IPS-15b (cell line): ENCODE measurements around the gene C1RL.

Experiments used
- H3K27me3 ChIP-seq: one replicate; pipeline ENCODE4 v1.6.1; 2013; ENCODE audit warnings: low read length; ENCODE audit not compliant: control insufficient read depth, insufficient read depth
- H3K36me3 ChIP-seq: one replicate; pipeline ENCODE4 v1.6.1; 2013; ENCODE audit warnings: low read length; ENCODE audit not compliant: control insufficient read depth, insufficient read depth
- H3K4me1 ChIP-seq: one replicate; pipeline ENCODE4 v1.6.1; 2013; ENCODE audit warnings: mild to moderate bottlenecking, low read length; ENCODE audit not compliant: control insufficient read depth, insufficient read depth
- H3K4me3 ChIP-seq: one replicate; pipeline ENCODE4 v1.5.1; 2013; ENCODE audit warnings: low read depth, low read length
- H3K9ac ChIP-seq: one replicate; pipeline ENCODE4 v1.6.1; 2013; ENCODE audit warnings: low read depth, mild to moderate bottlenecking, low read length
- H3K9me3 ChIP-seq: one replicate; pipeline ENCODE4 v1.6.1; 2013; ENCODE audit warnings: mild to moderate bottlenecking, low read length; ENCODE audit not compliant: control insufficient read depth, insufficient read depth

C1RL gene

DNA sequence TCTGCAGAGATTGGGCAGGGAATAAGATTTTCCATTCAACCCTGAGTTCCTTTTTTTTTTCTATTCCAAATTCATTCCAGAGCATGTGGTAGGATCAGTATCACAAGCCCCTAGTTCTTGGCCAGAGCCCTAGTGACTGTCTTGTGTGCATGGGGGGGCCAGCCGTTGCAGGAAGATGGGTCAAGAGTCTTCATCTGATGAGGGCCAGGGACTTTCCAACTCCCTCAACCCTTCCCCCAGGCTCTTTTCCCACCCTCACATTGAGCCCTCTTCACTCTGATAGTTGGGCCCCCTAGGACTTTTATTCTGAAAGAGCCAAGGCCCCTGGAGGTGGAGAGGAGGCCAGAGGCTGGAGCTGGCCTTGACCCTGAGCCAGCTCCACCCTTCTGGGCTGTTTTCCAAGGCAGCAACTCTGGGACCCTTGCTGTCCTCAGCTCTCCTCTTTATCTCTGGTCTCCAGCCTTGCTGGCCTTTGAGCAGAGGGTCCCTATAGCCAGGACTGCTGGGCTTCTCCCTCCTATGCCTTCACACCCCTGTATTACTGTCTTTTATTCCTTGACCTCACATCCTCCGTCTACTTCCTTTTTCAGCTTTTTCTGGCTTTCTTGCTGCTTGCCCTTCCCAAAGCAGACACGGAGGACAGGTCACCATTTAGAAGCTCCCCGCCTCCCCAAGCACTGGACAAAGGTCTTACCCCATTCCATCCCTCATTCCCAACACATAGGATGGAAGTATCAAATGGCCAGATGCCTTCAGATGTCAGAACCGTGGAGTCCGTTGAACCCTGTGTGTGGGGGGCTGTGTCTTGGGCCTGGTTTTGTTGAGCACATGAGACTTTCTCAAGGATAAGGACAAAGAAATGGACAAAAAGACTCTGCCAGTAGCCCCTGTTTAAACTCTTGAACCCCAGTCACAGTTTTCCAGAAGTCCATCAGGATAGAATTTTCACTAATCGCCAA lies 14.1 kb upstream of the C1RL start:
- H3K9me3 ChIP-seq, result no peaks in the 10 kb centered on the region
- peaks cover 3% of the 10 kb centered on the region for H3K36me3 ChIP-seq
- H3K9ac ChIP-seq, result no peak overlapping the region
- no peaks in the 10 kb centered on the region for H3K4me1 ChIP-seq
- no peaks in the 10 kb centered on the region for H3K27me3 ChIP-seq
- no peak overlapping the region for H3K4me3 ChIP-seq

DNA sequence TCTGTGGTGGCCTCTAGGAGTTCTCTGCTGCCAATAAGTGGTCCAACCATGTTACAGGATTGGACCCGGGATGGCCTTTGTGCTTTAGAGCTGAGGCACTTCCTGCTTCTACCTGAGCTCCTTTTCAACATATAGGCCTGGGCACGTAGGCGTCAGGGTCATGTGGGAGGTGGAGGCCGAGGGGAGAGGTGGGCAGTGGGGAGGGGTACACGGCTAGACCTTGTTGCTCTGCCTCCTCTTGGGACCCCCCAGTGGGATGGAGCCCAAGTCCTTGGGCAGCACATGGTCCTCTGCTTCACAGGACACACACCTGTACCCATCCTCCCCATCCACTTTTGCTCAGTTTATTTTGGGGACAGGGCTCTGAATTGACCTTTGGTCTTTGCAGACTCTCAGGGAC lies 12.3 kb upstream of the C1RL start:
- H3K9ac ChIP-seq, result no peak overlapping the region
- H3K27me3 ChIP-seq, result no peaks in the 10 kb centered on the region
- H3K4me1 ChIP-seq, result no peaks in the 10 kb centered on the region
- H3K4me3 ChIP-seq, result no peak overlapping the region
- H3K9me3 ChIP-seq, result no peaks in the 10 kb centered on the region
- peaks cover 3% of the 10 kb centered on the region for H3K36me3 ChIP-seq

DNA sequence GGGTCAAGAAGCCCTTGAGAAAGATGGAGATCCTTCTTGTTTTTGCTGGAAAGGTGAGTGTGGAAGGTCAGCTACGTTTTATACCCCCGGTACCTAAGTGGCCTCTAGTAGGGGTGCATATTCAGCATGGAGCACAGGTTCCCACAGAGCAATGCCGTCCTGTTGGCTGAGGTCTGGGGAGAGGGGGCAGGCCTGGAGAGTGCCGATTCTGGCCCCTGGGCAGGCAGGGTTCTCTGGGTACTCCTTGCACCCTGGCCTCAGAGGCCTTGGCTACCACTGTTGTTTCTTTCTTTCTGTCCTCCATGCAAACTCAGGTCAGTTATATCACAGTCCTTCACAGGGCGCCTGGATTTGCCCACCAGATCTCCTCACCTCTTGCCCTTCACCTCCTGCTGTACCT lies 11.2 kb upstream of the C1RL start:
- Histone ChIP-seq H3K4me1 (no peaks in the 10 kb centered on the region), H3K27me3 (no peaks in the 10 kb centered on the region), H3K9ac (no peak overlapping the region), H3K4me3 (no peak overlapping the region), H3K36me3 (peaks cover 3% of the 10 kb centered on the region), H3K9me3 (no peaks in the 10 kb centered on the region)

DNA sequence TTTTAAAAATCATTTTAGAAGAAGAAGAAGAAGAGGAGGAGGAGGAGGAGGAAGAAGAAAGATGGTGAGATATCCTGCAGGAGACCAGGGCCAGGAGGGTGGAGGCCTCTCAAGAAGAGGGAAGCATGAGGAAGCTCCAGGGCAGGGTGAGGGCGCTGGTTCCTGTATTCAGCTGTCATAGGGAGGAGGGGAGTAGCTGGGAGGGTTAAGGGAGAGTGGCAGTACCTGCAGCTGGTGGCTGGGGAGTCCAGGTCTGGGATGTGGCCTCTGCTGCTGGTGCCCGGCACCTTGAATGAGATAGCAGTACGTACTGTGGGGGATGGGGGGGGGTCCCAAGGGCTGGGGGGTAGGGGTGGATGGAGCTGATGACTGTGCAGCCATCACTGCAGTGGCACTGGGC lies 9.9 kb upstream of the C1RL start:
- Histone ChIP-seq H3K4me3 (no peak overlapping the region), H3K9me3 (no peaks in the 10 kb centered on the region), H3K27me3 (no peaks in the 10 kb centered on the region), H3K4me1 (no peaks in the 10 kb centered on the region), H3K36me3 (no peaks in the 10 kb centered on the region), H3K9ac (no peak overlapping the region)

DNA sequence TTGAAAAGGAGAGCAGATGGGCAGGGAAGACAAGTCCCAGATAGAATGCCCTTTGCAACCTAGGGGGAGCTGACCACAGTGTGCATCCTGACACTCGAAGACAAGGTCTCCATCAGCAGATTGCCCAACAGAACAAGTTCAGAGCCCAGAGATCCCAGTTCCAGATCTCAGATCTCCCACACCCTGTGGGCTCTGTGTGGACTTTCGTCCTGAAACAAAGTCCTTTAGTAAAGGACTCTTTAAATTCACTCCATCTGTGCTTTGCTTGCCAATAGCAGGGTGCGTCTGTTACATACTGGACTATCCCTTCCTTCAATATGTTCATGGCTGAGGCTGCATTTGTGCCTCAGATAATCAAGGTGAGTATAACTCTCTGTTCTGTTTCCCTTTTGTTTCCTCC lies 8.7 kb upstream of the C1RL start:
- no peaks in the 10 kb centered on the region for H3K36me3 ChIP-seq
- no peak overlapping the region for H3K9ac ChIP-seq
- H3K4me3 ChIP-seq, result no peak overlapping the region
- no peaks in the 10 kb centered on the region for H3K9me3 ChIP-seq
- no peaks in the 10 kb centered on the region for H3K4me1 ChIP-seq
- no peaks in the 10 kb centered on the region for H3K27me3 ChIP-seq

DNA sequence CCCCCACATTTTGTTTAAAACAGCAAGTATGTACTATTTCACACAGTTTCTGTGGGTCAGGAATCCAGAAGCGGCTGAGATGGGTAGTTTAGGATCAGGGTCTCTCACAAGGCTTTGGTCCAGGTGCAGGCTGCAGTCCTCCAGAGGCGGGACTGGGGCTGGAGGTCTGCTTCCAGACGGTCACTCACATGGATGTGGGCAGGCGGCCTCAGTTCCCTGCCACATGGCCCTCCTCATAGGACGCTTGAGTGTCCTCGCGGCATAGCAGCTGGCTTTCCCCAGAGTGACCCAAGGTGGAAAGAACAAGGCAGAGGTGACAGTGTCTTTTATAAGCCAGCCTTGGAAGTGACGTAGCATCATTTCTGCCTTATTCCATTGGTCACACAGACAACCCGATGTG lies 7.9 kb upstream of the C1RL start:
- Histone ChIP-seq H3K4me3 (no peak overlapping the region), H3K27me3 (no peaks in the 10 kb centered on the region), H3K9ac (no peak overlapping the region), H3K36me3 (no peaks in the 10 kb centered on the region), H3K9me3 (no peaks in the 10 kb centered on the region), H3K4me1 (no peaks in the 10 kb centered on the region)

DNA sequence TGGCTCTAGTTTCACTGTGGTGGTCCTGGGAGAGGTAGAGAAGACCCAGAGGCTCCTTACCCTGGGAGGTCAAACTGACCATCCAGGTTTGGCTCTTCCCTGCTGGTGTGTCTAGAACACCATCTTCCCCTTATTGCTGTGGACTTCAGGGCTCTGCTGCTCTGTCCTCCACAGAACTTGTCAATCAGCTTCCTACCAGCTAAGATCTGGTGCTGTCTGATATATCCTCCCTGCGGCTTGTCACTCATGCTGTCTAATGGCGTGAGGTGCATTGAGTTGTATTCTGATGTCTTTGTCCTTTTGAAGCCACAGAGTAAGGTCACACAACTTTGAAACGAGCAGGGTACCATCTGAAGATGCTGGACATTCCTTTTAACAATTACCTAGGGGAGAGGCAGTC lies 7.2 kb upstream of the C1RL start:
- Histone ChIP-seq H3K27me3 (no peaks in the 10 kb centered on the region), H3K36me3 (no peaks in the 10 kb centered on the region), H3K4me1 (no peaks in the 10 kb centered on the region), H3K9me3 (no peaks in the 10 kb centered on the region), H3K4me3 (no peak overlapping the region), H3K9ac (no peak overlapping the region)

DNA sequence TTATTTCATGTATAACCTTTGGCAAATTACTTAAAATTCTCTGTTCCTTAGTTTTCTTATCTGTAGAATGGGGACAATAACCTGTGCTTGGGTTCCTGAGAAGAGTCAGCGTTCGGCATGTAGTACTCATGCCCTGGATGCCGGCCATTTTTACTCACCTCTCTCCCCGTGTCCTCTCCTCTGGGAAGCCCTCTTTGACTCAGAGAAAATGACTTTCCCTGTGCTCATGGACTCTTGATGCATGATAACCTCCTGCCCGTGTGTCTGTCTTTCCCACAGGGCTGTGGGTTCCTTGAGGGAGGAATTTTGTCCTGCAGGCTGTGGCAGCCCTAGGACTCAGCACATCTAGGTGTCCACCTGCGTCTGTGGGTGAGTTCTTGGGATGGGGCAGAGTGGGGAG lies 5.8 kb upstream of the C1RL start:
- Histone ChIP-seq H3K9me3 (no peaks in the 10 kb centered on the region), H3K27me3 (no peaks in the 10 kb centered on the region), H3K4me1 (no peaks in the 10 kb centered on the region), H3K36me3 (no peaks in the 10 kb centered on the region), H3K4me3 (no peak overlapping the region), H3K9ac (no peak overlapping the region)

DNA sequence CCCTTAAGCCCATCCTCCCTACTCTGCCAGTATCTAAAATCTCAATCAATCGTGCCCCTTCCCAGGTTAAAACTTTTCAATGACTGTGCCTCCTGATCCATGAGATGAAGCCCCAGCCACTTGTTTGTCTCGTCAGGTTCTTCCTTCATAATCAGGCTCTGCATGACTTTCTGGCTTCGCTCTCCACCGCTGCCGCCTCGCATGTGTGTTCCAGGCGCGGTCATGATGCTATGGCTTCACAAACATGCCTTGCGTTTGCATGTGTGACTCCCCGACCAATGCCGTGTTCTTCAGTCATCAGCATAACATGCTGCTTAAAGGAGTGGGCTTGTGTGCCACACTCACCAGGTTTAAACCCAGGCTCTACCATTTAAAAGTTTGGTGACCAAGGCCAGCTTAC lies 5.0 kb upstream of the C1RL start:
- peaks cover 3% of the 10 kb centered on the region for H3K4me1 ChIP-seq
- H3K36me3 ChIP-seq, result no peaks in the 10 kb centered on the region
- H3K4me3 ChIP-seq, result no peak overlapping the region
- H3K9me3 ChIP-seq, result no peaks in the 10 kb centered on the region
- no peaks in the 10 kb centered on the region for H3K27me3 ChIP-seq
- H3K9ac ChIP-seq, result no peak overlapping the region

DNA sequence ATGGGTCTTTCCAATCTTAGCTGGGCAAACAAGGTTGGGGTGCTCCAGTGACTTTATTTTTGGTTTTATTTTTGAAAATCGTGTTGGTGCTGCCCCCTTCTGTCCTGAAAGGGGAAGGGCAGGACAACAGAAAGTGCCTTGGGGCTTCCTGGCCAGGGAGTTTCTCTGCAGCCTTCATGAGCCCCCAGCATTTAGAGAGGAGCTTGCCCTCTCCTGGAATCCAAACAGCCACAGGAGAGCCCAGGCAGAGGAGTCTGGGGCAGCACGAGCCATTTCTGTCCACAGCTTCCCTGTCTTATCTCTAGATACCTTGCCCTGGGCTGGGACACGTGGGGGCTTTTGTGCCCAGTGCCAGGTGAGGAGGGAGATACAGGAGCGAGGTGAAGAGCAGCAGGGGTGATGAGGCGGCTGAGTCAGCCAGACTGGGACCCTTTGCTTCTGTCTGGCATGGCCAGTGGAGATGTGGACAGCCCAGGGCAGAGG lies 4.4 kb upstream of the C1RL start:
- Histone ChIP-seq H3K4me1 (peaks cover 3% of the 10 kb centered on the region), H3K4me3 (no peak overlapping the region), H3K9ac (no peak overlapping the region), H3K9me3 (no peaks in the 10 kb centered on the region), H3K27me3 (no peaks in the 10 kb centered on the region), H3K36me3 (no peaks in the 10 kb centered on the region)

DNA sequence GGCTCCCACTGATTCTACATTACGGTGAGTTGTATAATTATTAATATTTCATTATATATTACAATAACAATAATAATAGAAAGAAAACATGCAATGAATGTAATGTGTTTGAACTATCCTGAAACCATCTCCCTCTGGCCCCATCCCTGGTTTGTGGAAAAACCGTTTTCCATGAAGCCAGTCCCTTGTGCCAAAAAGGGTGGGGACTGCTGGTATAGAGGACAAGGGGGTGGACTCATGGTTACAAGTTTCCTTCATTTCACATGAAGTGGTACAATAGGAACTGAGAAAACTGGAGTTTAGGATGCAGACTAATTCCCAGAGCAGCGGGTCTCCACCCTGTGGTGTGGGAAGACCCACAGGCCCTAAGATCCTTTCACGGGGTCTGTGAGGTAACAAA lies 3.0 kb upstream of the C1RL start:
- H3K4me1 ChIP-seq, result peaks cover 3% of the 10 kb centered on the region
- no peak overlapping the region for H3K4me3 ChIP-seq
- H3K9ac ChIP-seq, result no peak overlapping the region
- no peaks in the 10 kb centered on the region for H3K27me3 ChIP-seq
- H3K36me3 ChIP-seq, result no peaks in the 10 kb centered on the region
- H3K9me3 ChIP-seq, result no peaks in the 10 kb centered on the region

DNA sequence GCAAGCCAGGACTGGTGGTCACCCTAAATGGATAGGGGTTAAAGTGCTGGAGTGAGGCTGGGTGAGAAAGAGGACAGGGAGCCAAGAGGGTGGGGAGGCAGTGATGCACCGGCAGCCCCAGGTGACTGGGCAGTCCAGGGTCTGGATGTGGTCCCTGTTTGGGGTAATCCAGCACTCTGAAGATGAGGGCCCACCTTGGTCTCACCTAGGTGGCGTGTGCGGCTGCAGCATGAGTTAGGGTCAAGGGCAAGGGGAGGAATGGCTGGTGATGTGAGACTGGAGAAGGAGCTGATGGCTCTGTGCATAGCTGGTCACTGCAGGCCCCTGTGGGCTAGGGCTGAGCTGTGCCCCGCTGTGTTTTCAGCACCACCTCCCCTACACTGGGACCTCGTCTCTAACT lies 1.6 kb upstream of the C1RL start:
- no peaks in the 10 kb centered on the region for H3K36me3 ChIP-seq
- no peaks in the 10 kb centered on the region for H3K27me3 ChIP-seq
- peaks cover 3% of the 10 kb centered on the region for H3K4me1 ChIP-seq
- H3K4me3 ChIP-seq, result no peak overlapping the region
- no peaks in the 10 kb centered on the region for H3K9me3 ChIP-seq
- H3K9ac ChIP-seq, result no peak overlapping the region
